ENCODE results near the gene ABI2. TPM values are rescaled to one million over a fixed set of nuclear protein-coding genes. Genes with fewer than 3 reads are reported as not detected.

ABI2 gene
- total and polyA plus RNA-seq, 12 donors: 10.2 to 61.2 (median 33.7) TPM

DNA sequence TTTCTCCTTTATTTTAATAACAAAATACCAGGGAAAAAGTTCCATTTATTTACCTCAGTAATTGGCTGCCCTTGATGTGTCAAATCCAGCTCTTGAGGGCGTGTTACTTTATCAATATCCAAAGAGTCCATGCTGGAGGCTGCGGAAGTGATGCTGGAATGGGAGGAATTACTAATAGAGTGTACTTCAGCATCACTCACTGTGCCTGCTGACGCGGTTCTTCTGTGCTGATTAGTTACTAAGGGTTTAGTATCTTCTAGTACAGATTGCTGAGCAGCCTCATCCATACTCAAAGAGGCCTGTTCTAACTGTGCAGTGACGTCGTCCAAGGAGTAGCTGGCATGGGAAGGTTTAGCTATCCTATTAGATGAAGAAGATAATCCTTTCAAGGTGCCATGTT is 161.3 kb downstream of the ABI2 start:
- DNase-seq: no peak
- WGBS, 4 donors: 92 to 97% (median 95%) methylated on average over 6 of the region's 6 CpGs
- intact Hi-C loops (cut with DNase I): no loop called here
- TF ChIP-seq POLR2A (IDR thresholded peaks at IDR 0.05): no peak
- Histone ChIP-seq H3K4me1 (replicated peaks in 1 of 2) (peaks cover 6 to 7% of the 10 kb centered on the region in 2 donors), H3K9me3 (replicated peaks in 1 of 3) (no peaks in the 10 kb centered on the region), H3K27me3 (no peaks in the 10 kb centered on the region), H3K27ac (no peak overlapping the region), H3K4me3 (no peak overlapping the region), H3K36me3 (replicated peaks in 1 of 2) (peaks cover 0 to 34% of the 10 kb centered on the region in 2 donors)

DNA sequence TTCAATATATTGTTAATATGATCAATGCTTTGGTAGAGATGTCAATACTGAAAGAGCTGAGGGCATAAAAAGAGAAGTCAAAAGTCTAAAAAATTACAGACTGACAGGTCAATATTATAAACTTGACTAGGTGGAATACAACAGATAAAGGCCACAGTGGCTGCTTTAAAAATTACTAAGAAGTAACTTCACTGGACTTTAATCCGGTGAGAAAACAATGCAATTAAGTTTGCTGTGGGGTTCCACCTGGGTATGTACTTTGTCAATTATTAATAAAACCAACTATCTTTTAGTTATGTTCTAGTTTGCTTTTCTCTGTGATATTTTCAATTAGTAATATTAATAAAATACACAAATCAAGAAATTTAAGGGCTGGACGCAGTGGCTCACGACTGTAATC is 162.2 kb downstream of the ABI2 start:
- Histone ChIP-seq H3K27ac (no peak overlapping the region), H3K4me3 (no peak overlapping the region), H3K4me1 (replicated peaks in 1 of 2) (peaks cover 6 to 10% of the 10 kb centered on the region in 2 donors), H3K36me3 (replicated peaks in 1 of 2) (peaks cover 0 to 29% of the 10 kb centered on the region in 2 donors), H3K9me3 (replicated peaks in 1 of 3) (no peaks in the 10 kb centered on the region), H3K27me3 (no peaks in the 10 kb centered on the region)
- no peak for TF ChIP-seq CTCF (IDR thresholded peaks at IDR 0.05)
- TF ChIP-seq POLR2A (IDR thresholded peaks at IDR 0.05): no peak
- no peak for DNase-seq
- 92 to 97% (median 96%) methylated on average over 3 of the region's 3 CpGs for WGBS, 4 donors
- intact Hi-C loops (cut with DNase I): no loop called here

- 75 to 89% (median 80%) methylated on average over 2 of the region's 2 CpGs for WGBS, 4 donors
- H3K4me1 ChIP-seq (replicated peaks in 1 of 2): peaks cover 6 to 23% of the 10 kb centered on the region in 2 donors
- H3K27ac ChIP-seq: no peak overlapping the region
- H3K36me3 ChIP-seq (replicated peaks in 1 of 2): peaks cover 0 to 29% of the 10 kb centered on the region in 2 donors
- no peak for DNase-seq
- no peaks in the 10 kb centered on the region for H3K9me3 ChIP-seq (replicated peaks in 1 of 3)
- no peak for TF ChIP-seq POLR2A (IDR thresholded peaks at IDR 0.05)
- no peak for TF ChIP-seq CTCF (IDR thresholded peaks at IDR 0.05)
- no peak overlapping the region for H3K4me3 ChIP-seq
- H3K27me3 ChIP-seq: no peaks in the 10 kb centered on the region
- intact Hi-C loops (cut with DNase I): no loop called here
Measured at GRCh38 chr2:203492965-203493364, 164.8 kb downstream of the ABI2 start.

Other genes with a start within 250 kb of the ABI2 start
- gene CYP20A1, start 89.4 kb upstream of the ABI2 start, total RNA-seq: 10 to 100 TPM; 25.9 to 70.9 (median 45.4) TPM
- 10 to 100 TPM; 10.9 to 22.9 (median 13.0) TPM for gene CYP20A1, start 89.4 kb upstream of the ABI2 start, polyA plus RNA-seq
- gene RAPH1, start 206.9 kb downstream of the ABI2 start, total RNA-seq: 10 to 100 TPM; 12.5 to 72.5 (median 31.9) TPM
- 10 to 100 TPM in 1 of 3 donors, 1 to 10 TPM in 2; 4.2 to 11.9 (median 6.3) TPM for gene RAPH1, start 206.9 kb downstream of the ABI2 start, polyA plus RNA-seq